Stimulated activated naive CD8-positive, alpha-beta T cell treated with anti-CD3 and anti-CD28 coated beads, Interleukin-15, amount 100 ng/mL, for 72 hours (primary cell): ENCODE data around the gene EPB41L2.
A peak's percentile ranks its signal among the peaks of the same experiment; 100 is the strongest.

Experiments used
- ATAC-seq: fragments of 150-1000 bp; cut with Tn5 transposase; 2 replicates; pipeline ENCODE4 v1.10.0; 2021; ENCODE audit warnings: mild to moderate bottlenecking, moderate library complexity
- DNase-seq, 2 donors: peaks; one replicate each; pipeline ENCODE4 v3.0.0; 2021 to 2022
- H3K27ac Mint-ChIP-seq, 2 donors: one replicate each; pipeline ENCODE4 v1.8.0; 2022; ENCODE audit warnings: mild to moderate bottlenecking in 2 of 2, mixed read lengths in 2 of 2, moderate library complexity in 2 of 2
- H3K27me3 Mint-ChIP-seq: one replicate; pipeline ENCODE4 v1.8.0; 2022; ENCODE audit warnings: mixed read lengths
- H3K4me1 Mint-ChIP-seq: one replicate; pipeline ENCODE4 v1.8.0; 2022; ENCODE audit warnings: mild to moderate bottlenecking, mixed read lengths
- H3K4me3 Mint-ChIP-seq, 2 donors: one replicate each; pipeline ENCODE4 v1.8.0; 2022; ENCODE audit warnings: mild to moderate bottlenecking in 2 of 2, mixed read lengths in 2 of 2, moderate library complexity in 1 of 2
- H3K9me3 Mint-ChIP-seq, 2 donors: one replicate each; pipeline ENCODE4 v1.8.0; 2022; ENCODE audit warnings: mixed read lengths in 2 of 2

Gene EPB41L2

DNA sequence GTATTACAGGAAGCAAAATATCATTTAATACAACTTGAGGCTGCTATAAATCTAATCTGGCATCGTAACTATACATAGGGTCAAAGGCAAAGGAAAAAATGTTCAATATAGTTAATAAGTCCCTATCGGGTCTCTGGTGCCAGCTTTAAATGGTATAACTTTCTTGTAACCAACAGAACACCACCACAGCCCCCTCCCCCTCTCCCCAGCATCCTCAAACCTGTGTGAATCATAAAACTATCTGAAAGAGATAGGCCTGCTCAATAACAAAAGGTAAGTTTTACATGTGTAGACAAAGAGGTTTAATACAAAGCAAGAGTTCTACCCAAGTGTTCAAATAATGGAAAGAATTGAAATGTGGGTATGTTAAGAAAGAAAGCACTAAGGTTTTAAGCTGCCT, 223.7 kb downstream of the EPB41L2 start:
- ATAC-seq: no peak
- H3K27ac Mint-ChIP-seq: no peak overlapping the region
- H3K27me3 Mint-ChIP-seq: no peaks in the 10 kb centered on the region
- H3K4me3 Mint-ChIP-seq: no peak overlapping the region
- H3K4me1 Mint-ChIP-seq: no peaks in the 10 kb centered on the region
- no peaks in the 10 kb centered on the region for H3K9me3 Mint-ChIP-seq
- DNase-seq: no peak

- ATAC-seq: no peak
- Mint-ChIP-seq H3K4me3 (no peak overlapping the region), H3K27me3 (no peaks in the 10 kb centered on the region), H3K4me1 (no peaks in the 10 kb centered on the region), H3K9me3 (no peaks in the 10 kb centered on the region), H3K27ac (no peak overlapping the region)
- no peak for DNase-seq
Measured at GRCh38 chr6:130838951-130839350, 224.1 kb downstream of the EPB41L2 start.

DNA sequence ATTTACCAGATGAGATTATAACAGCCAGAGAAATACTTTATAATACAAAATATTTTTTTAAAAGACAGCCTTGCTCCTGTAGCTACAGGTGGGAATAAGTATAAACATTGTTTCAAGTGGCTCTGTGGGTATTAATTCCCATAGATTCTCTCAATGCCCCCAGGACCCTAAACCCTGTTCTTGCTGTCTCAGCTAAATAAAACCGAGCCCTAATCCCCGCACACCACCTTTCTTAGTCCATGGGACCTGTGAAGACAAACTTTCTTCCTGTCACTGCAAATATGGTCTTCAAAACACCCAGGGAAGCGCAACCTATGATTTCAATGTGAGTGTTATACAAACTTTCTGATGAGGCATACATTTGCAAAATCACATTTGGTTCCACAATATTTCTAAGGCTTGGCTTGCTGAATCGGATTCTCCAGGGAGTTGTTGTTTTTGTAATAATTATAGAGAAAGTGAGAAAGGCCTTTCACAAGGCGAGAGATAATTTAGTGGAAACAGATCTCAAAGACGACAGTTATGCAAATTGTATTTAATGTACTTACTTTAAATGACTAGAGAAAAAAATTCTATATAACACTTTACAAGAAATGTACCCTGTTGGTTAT, 224.7 kb downstream of the EPB41L2 start:
- Mint-ChIP-seq H3K4me1 (no peaks in the 10 kb centered on the region), H3K27ac (no peak overlapping the region), H3K27me3 (no peaks in the 10 kb centered on the region), H3K9me3 (no peaks in the 10 kb centered on the region), H3K4me3 (no peak overlapping the region)
- ATAC-seq (no peak), DNase-seq (no peak)

- H3K9me3 Mint-ChIP-seq: no peaks in the 10 kb centered on the region
- no peak for ATAC-seq
- H3K27ac Mint-ChIP-seq: no peak overlapping the region
- H3K4me1 Mint-ChIP-seq: no peaks in the 10 kb centered on the region
- no peaks in the 10 kb centered on the region for H3K27me3 Mint-ChIP-seq
- H3K4me3 Mint-ChIP-seq: no peak overlapping the region
- DNase-seq: no peak
Measured at GRCh38 chr6:130837067-130837466, 226.0 kb downstream of the EPB41L2 start.

DNA sequence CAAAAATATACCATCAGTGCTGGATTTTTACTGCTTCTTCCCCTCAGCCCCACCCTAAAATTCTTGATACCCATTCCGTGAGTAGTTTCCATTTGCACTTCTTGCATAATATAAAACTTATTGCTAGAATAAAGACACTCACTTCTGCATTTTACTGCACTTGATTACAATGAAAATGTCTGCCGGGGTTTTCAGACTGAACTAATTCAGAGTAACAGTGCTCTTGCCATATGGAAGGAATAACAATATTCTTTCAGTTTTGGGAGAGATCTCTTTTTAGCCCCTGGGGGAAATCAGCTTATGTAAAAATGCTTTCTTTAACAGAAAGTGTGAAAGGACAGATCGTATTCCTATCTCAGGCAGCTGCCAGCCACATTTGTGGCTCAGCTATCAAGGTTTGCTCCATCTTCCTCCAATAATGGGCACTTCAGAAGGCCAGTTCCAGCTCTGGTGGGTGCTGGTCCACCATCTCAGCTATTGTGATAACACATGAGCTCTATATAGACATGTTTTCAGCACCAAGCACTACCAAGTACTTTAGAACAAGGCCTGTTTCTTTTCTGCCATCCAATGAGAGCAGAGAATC, 226.9 kb downstream of the EPB41L2 start:
- Mint-ChIP-seq H3K27me3 (no peaks in the 10 kb centered on the region), H3K27ac (no peak overlapping the region), H3K4me3 (no peak overlapping the region), H3K4me1 (no peaks in the 10 kb centered on the region), H3K9me3 (no peaks in the 10 kb centered on the region)
- DNase-seq (no peak), ATAC-seq (no peak)

DNA sequence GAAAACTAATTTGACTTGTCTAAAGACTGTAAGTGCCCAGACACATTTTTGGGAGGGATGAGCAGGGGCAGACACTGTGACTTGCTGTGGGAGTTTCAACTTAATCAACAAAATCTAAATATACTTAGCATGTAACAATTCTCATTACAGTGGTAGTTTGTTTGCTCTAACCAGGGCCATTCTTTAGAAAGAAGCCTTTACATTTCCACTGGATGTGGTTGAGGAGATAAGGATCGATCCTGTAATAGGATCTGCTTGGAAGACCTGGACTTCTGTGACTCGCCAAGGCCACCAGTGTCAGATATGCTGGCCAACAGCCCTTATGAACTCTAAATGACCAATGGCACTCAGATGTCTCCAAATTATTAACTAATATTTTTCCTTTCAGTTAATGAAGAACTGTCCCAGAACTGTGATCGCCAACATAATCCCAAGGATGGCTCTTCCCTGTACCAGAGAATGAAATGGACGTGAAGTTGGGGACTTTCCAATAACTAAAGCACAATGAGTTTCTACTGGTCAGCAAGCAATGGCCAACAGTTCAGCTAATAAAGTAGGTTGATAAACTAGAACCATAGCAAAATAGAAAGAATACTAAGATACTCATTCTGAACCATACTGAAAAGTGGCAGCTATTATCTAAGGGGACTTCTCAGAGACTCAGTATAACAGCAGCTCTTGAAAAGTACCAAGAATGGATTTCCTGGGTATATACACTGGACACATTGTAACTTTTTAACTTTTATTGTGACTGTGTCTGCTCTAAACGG, 228.4 kb downstream of the EPB41L2 start:
- ATAC-seq: no peak
- no peak overlapping the region for H3K27ac Mint-ChIP-seq
- DNase-seq: no peak
- no peak overlapping the region for H3K4me3 Mint-ChIP-seq
- H3K4me1 Mint-ChIP-seq: no peaks in the 10 kb centered on the region
- H3K27me3 Mint-ChIP-seq: no peaks in the 10 kb centered on the region
- H3K9me3 Mint-ChIP-seq: no peaks in the 10 kb centered on the region

- no peaks in the 10 kb centered on the region for H3K9me3 Mint-ChIP-seq
- H3K27me3 Mint-ChIP-seq: no peaks in the 10 kb centered on the region
- no peaks in the 10 kb centered on the region for H3K4me1 Mint-ChIP-seq
- ATAC-seq (no peak), DNase-seq (no peak)
- H3K4me3 Mint-ChIP-seq: no peak overlapping the region
- no peak overlapping the region for H3K27ac Mint-ChIP-seq
Measured at GRCh38 chr6:130833569-130833968, 229.5 kb downstream of the EPB41L2 start.

GRCh38 chr6:130831607-130832006, 231.4 kb downstream of the EPB41L2 start:
- Mint-ChIP-seq H3K27ac (no peak overlapping the region), H3K9me3 (no peaks in the 10 kb centered on the region), H3K27me3 (no peaks in the 10 kb centered on the region), H3K4me1 (no peaks in the 10 kb centered on the region), H3K4me3 (no peak overlapping the region)
- no peak for DNase-seq
- ATAC-seq: no peak

DNA sequence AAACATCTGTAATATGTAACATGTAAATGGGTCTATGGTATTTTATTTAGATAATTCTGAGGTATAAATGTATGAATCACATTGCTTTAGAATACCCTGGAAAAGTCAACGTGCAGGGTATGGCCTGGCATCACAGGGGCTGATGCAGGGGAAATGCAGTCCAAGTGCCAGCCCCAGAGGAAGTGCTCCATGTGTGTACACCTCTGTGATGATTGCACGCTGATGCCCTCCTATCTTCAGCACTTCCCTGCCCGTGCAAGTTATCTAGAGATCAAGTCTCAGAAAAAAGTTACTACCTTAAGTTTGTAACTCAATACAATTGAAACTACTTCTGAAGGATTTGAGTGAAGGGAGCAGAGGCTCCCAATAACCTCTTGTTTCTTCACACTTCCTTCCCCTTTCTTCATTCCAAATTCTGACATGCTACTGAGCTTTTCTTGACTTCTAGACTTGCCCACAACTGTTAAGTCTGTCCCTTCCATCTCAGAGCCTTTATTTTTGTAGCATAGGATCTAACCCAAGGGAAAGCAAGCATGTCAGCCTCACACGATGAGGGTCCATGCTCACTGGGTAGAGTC, 233.6 kb downstream of the EPB41L2 start:
- Mint-ChIP-seq H3K4me1 (peaks cover 8% of the 10 kb centered on the region), H3K27me3 (no peaks in the 10 kb centered on the region), H3K27ac (peak overlapping the region in 1 of 2 donors; percentile 59), H3K4me3 (no peak overlapping the region), H3K9me3 (no peaks in the 10 kb centered on the region)
- DNase-seq (no peak), ATAC-seq (no peak)

DNA sequence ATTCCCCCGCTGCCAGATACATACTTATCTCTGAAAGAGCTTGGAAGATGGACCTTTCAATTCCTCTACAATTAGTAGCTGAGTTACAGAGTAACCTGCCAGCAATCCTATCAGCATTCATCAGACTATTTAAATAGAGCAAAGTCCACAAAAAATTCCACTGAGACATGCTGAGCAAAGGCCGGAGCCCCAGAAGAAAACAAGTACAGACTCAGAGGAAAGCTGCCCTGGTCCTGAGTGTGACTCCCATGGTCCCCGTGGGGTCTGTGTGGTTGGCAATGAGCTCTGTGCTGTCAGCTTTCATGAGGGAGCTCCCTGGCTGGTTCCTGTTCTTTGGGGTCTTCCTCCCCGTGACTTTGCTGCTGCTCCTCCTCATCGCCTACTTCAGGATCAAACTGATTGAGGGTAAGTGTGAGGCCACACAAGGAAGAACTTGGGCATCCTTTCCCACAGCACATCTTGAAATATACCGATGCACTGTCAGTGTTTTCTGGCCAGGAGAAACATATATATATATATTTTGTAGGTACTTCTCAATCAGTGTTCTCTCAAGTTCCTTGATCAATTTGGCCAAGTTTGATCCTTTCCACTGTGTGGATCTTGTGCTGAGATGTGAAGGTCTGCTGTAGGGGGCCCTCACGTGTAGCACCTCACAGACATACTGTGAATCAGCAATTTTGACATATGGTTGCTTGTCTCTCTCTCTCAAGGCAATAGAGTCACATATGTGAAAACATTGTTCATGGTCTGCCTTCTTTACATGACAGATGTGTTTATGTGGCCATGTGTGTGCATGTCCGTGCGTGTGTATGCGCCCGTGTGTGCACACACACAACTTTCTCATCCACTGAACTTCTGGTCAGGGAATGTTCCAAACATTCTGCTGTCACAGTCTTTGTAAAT, 235.5 kb downstream of the EPB41L2 start, which contains the start of gene SMLR1:
Gene SMLR1, plus strand, starts transcription at position 160 of the 903 bp plus-strand sequence. Its CDS starts 8 bp downstream, at position 168.
- H3K4me1 Mint-ChIP-seq: peaks cover 8% of the 10 kb centered on the region
- H3K27me3 Mint-ChIP-seq: no peaks in the 10 kb centered on the region
- ATAC-seq (no peak), DNase-seq (no peak)
- no peak within 1 kb of the TSS for H3K27ac Mint-ChIP-seq
- H3K4me3 Mint-ChIP-seq: no peak within 1 kb of the TSS
- H3K9me3 Mint-ChIP-seq: no peaks in the 10 kb centered on the region

DNA sequence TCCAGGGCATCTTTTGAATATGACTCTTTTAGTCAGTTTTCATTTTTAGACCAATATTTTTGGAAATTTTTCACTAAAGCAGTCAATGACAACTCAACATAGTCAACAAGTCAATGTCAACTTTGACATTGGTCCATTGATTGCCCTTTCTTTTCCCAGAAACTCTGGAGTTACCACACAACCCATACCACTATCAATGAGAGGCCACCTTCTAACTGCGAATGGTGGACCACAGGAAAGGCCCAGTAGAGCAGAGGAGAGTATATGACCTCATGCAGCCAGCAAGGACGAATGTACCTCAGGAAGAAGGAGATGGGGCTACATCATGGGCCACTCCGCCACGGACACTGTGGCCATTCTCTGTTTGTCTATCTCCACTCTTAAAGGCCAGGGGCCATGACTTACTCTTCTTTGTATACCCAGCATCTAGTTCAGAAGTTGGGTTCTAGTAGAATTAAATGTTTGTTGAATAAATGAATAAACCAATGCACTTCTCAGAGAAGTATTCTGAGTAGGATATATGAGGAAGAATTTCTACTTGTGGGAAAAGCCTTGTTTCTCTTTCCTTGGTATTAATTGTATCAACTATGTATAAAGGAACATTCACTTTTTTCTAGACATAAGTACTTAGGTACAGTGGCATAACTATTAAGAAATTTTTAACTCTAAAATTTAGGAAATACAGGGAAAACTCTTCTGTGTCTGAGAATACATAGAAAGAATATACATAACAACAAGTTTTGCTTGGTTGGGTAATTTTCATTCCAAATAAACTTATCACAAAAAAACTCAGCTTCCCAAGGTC, 236.4 kb downstream of the EPB41L2 start:
- H3K4me1 Mint-ChIP-seq: peaks cover 8% of the 10 kb centered on the region
- H3K27ac Mint-ChIP-seq: no peak overlapping the region
- H3K27me3 Mint-ChIP-seq: no peaks in the 10 kb centered on the region
- no peak for DNase-seq
- no peak overlapping the region for H3K4me3 Mint-ChIP-seq
- no peak for ATAC-seq
- H3K9me3 Mint-ChIP-seq: no peaks in the 10 kb centered on the region

DNA sequence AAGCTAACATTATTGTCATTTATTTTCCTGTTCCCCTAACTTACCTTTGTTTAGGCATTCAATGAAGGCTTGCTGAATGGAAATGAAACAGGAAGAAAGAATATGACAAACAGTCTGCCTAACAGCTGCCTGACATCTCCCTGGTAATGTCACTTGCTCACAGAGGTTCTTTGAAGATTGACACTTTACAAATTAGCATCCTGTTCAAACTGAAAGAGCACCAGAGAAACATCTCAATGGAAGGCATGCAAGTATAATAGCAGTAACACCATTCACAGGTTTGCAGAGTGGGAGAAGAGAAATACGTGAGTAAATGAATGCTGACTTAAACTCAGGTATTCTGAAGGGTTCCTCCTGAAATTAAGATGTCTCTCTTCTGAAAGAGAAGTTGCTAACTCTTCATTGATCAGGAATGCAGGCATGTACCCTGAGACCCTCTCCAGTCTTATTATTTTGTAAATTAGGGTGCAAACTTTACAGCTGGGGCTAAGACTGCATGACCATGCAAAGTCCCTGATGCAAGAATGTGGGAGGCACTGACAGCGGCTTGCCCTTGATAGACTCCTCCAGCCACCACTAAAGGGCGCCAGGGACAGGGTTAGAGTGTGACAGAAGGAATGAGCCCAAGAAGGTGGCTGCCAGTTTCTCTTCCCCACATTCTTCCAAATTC, 237.1 kb downstream of the EPB41L2 start:
- Mint-ChIP-seq H3K4me3 (no peak overlapping the region), H3K27ac (no peak overlapping the region), H3K27me3 (no peaks in the 10 kb centered on the region), H3K9me3 (no peaks in the 10 kb centered on the region), H3K4me1 (peaks cover 8% of the 10 kb centered on the region)
- ATAC-seq (no peak), DNase-seq (no peak)

DNA sequence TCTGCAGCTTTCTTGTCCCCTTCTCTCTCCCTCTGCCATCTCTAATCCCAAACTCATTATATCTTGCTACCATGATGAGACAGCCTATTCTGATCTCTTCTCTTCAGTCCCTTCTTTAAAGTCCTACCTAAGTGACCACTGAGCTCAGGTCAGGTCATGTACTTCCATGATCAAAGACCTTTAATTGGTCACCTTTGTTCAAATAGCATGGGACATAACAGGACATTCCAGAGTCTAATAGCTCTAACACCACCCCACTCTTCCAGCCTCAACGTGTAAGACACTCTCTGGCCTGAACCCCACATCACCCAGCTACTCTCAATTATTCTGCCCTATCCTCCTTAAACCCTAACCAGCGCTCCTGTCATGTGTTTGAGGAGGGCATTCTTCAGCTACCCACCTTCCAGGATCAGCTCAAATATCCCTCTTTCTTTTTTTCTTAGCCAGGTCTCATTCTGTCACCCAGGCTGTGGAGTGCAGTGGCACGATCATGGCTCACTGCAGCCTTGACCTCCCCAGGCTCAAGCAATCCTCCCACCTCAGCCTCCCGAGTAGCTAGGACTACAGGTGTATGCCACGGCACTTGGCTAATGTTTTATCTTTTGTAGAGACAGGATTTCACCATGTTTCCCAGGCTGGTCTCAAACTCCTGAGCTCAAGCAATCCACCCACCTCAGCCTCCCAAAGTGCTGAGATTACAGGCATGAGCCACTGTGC, 237.9 kb downstream of the EPB41L2 start:
- Mint-ChIP-seq H3K4me1 (peaks cover 8% of the 10 kb centered on the region), H3K27ac (peak overlapping the region in 1 of 2 donors; percentile 5), H3K27me3 (no peaks in the 10 kb centered on the region), H3K9me3 (no peaks in the 10 kb centered on the region), H3K4me3 (no peak overlapping the region)
- DNase-seq (no peak), ATAC-seq (no peak)

DNA sequence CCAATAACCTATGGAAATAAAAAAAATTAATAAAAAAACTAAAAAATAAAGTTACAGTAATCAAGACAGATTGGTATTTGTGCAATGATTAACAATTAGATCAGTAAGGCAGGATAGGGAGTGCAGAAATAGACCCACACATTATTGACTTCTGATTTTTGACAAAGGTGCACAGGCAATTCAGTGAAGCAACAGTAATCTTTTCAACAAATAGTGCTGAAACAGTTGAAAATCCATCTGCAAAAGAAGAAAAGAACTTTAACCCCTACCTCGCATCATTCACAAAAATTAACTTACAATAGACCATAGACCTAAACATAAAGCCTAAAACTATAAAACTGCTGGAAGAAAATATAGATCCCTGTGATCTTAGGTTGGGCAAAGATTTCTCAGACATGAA, 240.3 kb downstream of the EPB41L2 start:
- peaks cover 0 to 1% of the 10 kb centered on the region in 2 donors for H3K9me3 Mint-ChIP-seq
- no peak for ATAC-seq
- no peak overlapping the region for H3K27ac Mint-ChIP-seq

More for the DNA sequence above, 240.3 kb downstream of the EPB41L2 start:
- DNase-seq: no peak
- Mint-ChIP-seq H3K4me3 (no peak overlapping the region), H3K4me1 (peaks cover 12% of the 10 kb centered on the region), H3K27me3 (no peaks in the 10 kb centered on the region)
